ENCODE results near the gene ANP32D.

DNA sequence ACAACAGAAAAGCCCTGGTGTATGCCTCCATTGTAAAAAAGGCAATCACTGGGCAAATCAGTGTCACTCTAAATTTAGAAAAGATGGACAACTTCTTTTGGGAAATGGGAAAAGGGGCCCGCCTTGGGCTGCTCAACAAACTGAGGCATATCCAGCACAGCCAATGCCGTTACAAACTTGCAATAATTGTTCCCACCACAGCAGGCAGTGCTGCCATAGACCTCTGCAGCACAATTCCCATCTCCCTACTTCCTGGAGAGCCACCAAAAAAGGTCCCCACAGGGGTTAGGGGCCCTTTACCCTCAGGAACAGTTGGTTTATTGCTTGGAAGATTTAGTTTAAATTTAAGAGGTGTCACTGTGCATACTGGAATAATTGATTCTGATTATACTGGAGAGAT, 36.6 kb downstream of the ANP32D start:
- TF ChIP-seq SUZ12 (IDR thresholded peaks at IDR 0.05; ENCODE audit: extremely low read depth, insufficient read depth, insufficient read length) (no peak), YY1 (IDR thresholded peaks at IDR 0.05; ENCODE audit: insufficient read depth, insufficient read length) (no peak), ZNF274 (IDR thresholded peaks at IDR 0.05; ENCODE audit: low read depth, low read length) (no peak)

Measured in NT2/D1 (cell line).